Skeletal muscle satellite cell (primary cell): Measurements from ENCODE around the gene DKK3.
A peak's percentile ranks its signal among the peaks of the same experiment; 100 is the strongest.

ENCODE experiments used
- H3K27me3 ChIP-seq: 2 replicates; pipeline ENCODE4 v1.7.0; 2013; ENCODE audit warnings: low read length; ENCODE audit not compliant: control insufficient read depth, insufficient read depth
- H3K36me3 ChIP-seq: 2 replicates; pipeline ENCODE4 v1.7.0; 2013; ENCODE audit warnings: mild to moderate bottlenecking, control low read depth, low read length; ENCODE audit not compliant: insufficient read depth
- H3K4me1 ChIP-seq: 2 replicates; pipeline ENCODE4 v1.7.0; 2013; ENCODE audit warnings: low read length; ENCODE audit not compliant: control insufficient read depth, insufficient read depth
- H3K4me2 ChIP-seq: 2 replicates; pipeline ENCODE4 v1.7.0; 2013; ENCODE audit warnings: mild to moderate bottlenecking, low read length
- H3K4me3 ChIP-seq: 2 replicates; pipeline ENCODE4 v1.7.0; 2013; ENCODE audit warnings: low read length
- H3K9ac ChIP-seq: 2 replicates; pipeline ENCODE4 v1.7.0; 2013; ENCODE audit warnings: mild to moderate bottlenecking, low read depth, low read length, moderate library complexity
- H3K9me3 ChIP-seq: replicated peaks from 2 replicates; pipeline ENCODE4 v1.7.0; 2013; ENCODE audit warnings: mild to moderate bottlenecking, control low read depth, low read length

DKK3 gene

GRCh38 chr11:11942668-11943067 is 65.8 kb downstream of the DKK3 start:
- no peak overlapping the region for H3K9ac ChIP-seq
- no peaks in the 10 kb centered on the region for H3K27me3 ChIP-seq
- no peak overlapping the region for H3K4me2 ChIP-seq
- H3K9me3 ChIP-seq = no peaks in the 10 kb centered on the region
- H3K4me1 ChIP-seq = peaks cover 28% of the 10 kb centered on the region
- peaks cover 65% of the 10 kb centered on the region for H3K36me3 ChIP-seq
- H3K4me3 ChIP-seq = no peak overlapping the region

GRCh38 chr11:11940551-11940950 is 67.9 kb downstream of the DKK3 start:
- no peaks in the 10 kb centered on the region for H3K27me3 ChIP-seq
- H3K9me3 ChIP-seq = no peaks in the 10 kb centered on the region
- peaks cover 63% of the 10 kb centered on the region for H3K36me3 ChIP-seq
- H3K4me1 ChIP-seq = peaks cover 24% of the 10 kb centered on the region
- no peak overlapping the region for H3K9ac ChIP-seq
- H3K4me3 ChIP-seq = no peak overlapping the region
- H3K4me2 ChIP-seq = no peak overlapping the region

GRCh38 chr11:11937957-11938356 is 70.5 kb downstream of the DKK3 start:
- Histone ChIP-seq H3K27me3 (no peaks in the 10 kb centered on the region), H3K9me3 (no peaks in the 10 kb centered on the region), H3K4me1 (peaks cover 22% of the 10 kb centered on the region), H3K4me3 (no peak overlapping the region), H3K9ac (peak overlapping the region; percentile 10), H3K36me3 (peaks cover 56% of the 10 kb centered on the region), H3K4me2 (peak overlapping the region; percentile 16)

GRCh38 chr11:11937433-11937832 is 71.0 kb downstream of the DKK3 start:
- peak overlapping the region; percentile 10 for H3K9ac ChIP-seq
- H3K4me2 ChIP-seq = no peak overlapping the region
- no peaks in the 10 kb centered on the region for H3K27me3 ChIP-seq
- no peaks in the 10 kb centered on the region for H3K9me3 ChIP-seq
- H3K36me3 ChIP-seq = peaks cover 52% of the 10 kb centered on the region
- H3K4me1 ChIP-seq = peaks cover 22% of the 10 kb centered on the region
- no peak overlapping the region for H3K4me3 ChIP-seq

GRCh38 chr11:11935536-11935935 is 72.9 kb downstream of the DKK3 start:
- Histone ChIP-seq H3K4me3 (no peak overlapping the region), H3K4me1 (peaks cover 22% of the 10 kb centered on the region), H3K9ac (no peak overlapping the region), H3K27me3 (no peaks in the 10 kb centered on the region), H3K36me3 (peaks cover 41% of the 10 kb centered on the region), H3K4me2 (no peak overlapping the region), H3K9me3 (no peaks in the 10 kb centered on the region)

GRCh38 chr11:11931461-11932055 is 76.9 kb downstream of the DKK3 start:
- Histone ChIP-seq H3K36me3 (peaks cover 31% of the 10 kb centered on the region), H3K4me1 (peaks cover 13% of the 10 kb centered on the region), H3K4me2 (no peak overlapping the region), H3K9ac (no peak overlapping the region), H3K4me3 (no peak overlapping the region), H3K9me3 (no peaks in the 10 kb centered on the region), H3K27me3 (no peaks in the 10 kb centered on the region)

- Histone ChIP-seq H3K9me3 (no peaks in the 10 kb centered on the region), H3K36me3 (peaks cover 31% of the 10 kb centered on the region), H3K27me3 (no peaks in the 10 kb centered on the region), H3K4me3 (no peak overlapping the region), H3K4me2 (no peak overlapping the region), H3K4me1 (peaks cover 9% of the 10 kb centered on the region), H3K9ac (no peak overlapping the region)
Observed at GRCh38 chr11:11929920-11930319, 78.5 kb downstream of the DKK3 start.

- Histone ChIP-seq H3K4me1 (peaks cover 14% of the 10 kb centered on the region), H3K4me2 (no peak overlapping the region), H3K9ac (no peak overlapping the region), H3K27me3 (no peaks in the 10 kb centered on the region), H3K9me3 (no peaks in the 10 kb centered on the region), H3K4me3 (no peak overlapping the region), H3K36me3 (peaks cover 16% of the 10 kb centered on the region)
Observed at GRCh38 chr11:11923828-11924227, 84.6 kb downstream of the DKK3 start.

- Histone ChIP-seq H3K4me1 (peaks cover 32% of the 10 kb centered on the region), H3K9ac (peak overlapping the region; percentile 8), H3K36me3 (peaks cover 7% of the 10 kb centered on the region)
Observed at GRCh38 chr11:11916981-11917399, 91.4 kb downstream of the DKK3 start.

GRCh38 chr11:11915625-11916024 is 92.8 kb downstream of the DKK3 start:
- Histone ChIP-seq H3K4me2 (no peak overlapping the region), H3K4me1 (peaks cover 32% of the 10 kb centered on the region), H3K36me3 (peaks cover 11% of the 10 kb centered on the region), H3K4me3 (no peak overlapping the region), H3K9ac (no peak overlapping the region), H3K9me3 (no peaks in the 10 kb centered on the region), H3K27me3 (no peaks in the 10 kb centered on the region)

More at GRCh38 chr11:11916981-11917399, 91.4 kb downstream of the DKK3 start:
- Histone ChIP-seq H3K4me3 (no peak overlapping the region), H3K27me3 (no peaks in the 10 kb centered on the region), H3K4me2 (peak overlapping the region; percentile 63), H3K9me3 (no peaks in the 10 kb centered on the region)

GRCh38 chr11:11913395-11913794 is 95.0 kb downstream of the DKK3 start:
- Histone ChIP-seq H3K36me3 (peaks cover 13% of the 10 kb centered on the region), H3K9ac (no peak overlapping the region), H3K9me3 (no peaks in the 10 kb centered on the region), H3K27me3 (no peaks in the 10 kb centered on the region), H3K4me1 (peaks cover 36% of the 10 kb centered on the region), H3K4me2 (no peak overlapping the region), H3K4me3 (no peak overlapping the region)
